ENCODE results near the gene SYT1.

The SYT1 gene

DNA sequence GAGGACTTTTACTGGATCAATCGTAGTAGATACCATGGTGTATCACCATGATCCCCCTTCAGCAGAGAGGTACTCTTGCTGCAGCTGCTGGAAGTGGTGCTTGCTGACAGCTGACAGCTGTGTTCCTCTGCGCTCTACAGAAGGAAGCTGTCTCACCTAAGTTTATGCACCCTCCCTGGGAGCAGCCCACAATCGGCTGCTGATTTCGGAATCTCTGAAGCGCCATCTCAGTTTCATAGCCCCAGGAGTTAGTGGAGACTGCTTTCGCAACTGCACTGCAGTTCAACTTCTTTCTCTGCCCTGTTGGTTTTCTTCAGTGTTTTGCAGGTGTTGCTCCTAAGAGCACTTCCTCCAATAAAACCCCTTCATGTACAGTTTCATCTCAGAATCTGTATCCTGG, 588.3 kb downstream of the SYT1 start:
- Histone ChIP-seq H3K36me3 (ENCODE audit: control insufficient read depth, insufficient read depth, low read length) (no peaks in the 10 kb centered on the region), H3K4me3 (ENCODE audit: low read length) (no peak overlapping the region), H3K27me3 (ENCODE audit: control insufficient read depth, insufficient read depth, low read length) (no peaks in the 10 kb centered on the region), H3K4me1 (ENCODE audit: control insufficient read depth, insufficient read depth, low read length) (peaks cover 3% of the 10 kb centered on the region), H3K9ac (ENCODE audit: low read length) (no peak overlapping the region), H3K9me3 (ENCODE audit: control insufficient read depth, low read length) (no peaks in the 10 kb centered on the region)

DNA sequence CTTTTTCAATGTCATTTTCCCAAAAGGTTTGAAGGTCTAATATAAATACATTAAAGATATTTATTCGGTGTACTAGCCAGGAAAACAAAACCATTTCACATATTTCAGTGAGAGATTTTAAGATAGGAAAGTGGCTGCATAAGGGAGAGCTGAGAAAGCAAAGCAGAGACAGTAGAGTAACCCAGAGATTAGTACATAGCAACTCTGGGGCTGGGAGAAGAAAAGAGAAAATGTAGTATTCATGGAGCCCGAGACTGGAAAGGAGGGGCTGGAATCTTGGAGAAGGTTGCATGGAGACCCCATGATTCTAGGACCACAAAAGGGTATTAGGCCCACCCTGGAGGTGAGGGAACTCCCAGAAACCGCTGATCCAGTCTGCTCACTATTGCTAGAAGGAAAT, 589.2 kb downstream of the SYT1 start:
- H3K4me1 ChIP-seq (ENCODE audit: control insufficient read depth, insufficient read depth, low read length), result peaks cover 3% of the 10 kb centered on the region
- H3K9me3 ChIP-seq (ENCODE audit: control insufficient read depth, low read length), result no peaks in the 10 kb centered on the region
- no peak overlapping the region for H3K4me3 ChIP-seq (ENCODE audit: low read length)
- no peaks in the 10 kb centered on the region for H3K27me3 ChIP-seq (ENCODE audit: control insufficient read depth, insufficient read depth, low read length)
- H3K9ac ChIP-seq (ENCODE audit: low read length), result no peak overlapping the region
- H3K36me3 ChIP-seq (ENCODE audit: control insufficient read depth, insufficient read depth, low read length), result no peaks in the 10 kb centered on the region

DNA sequence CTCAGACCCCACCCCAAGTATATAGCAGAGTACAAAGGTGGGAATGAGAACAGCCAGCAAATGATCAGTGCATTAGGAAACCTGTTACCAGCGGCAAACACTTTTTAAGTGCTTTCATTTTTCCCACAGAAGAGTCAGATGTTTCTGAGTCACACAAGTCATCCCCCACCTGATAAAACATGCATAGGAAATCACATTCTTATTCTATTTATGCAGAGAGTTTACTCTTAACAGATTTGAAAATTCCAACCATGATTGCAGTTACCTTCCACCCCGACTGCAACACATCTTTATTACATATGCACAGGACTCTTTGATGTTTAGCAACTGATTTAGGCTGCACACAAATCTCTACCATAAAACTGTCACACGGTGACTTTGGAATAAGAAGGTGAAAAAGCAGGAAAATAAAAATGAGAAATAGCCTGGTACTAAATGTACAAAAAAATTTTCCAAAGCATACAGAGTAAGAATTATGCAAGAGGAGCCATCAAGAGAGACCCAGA, 589.8 kb downstream of the SYT1 start:
- H3K9me3 ChIP-seq (ENCODE audit: control insufficient read depth, low read length), result no peaks in the 10 kb centered on the region
- no peaks in the 10 kb centered on the region for H3K36me3 ChIP-seq (ENCODE audit: control insufficient read depth, insufficient read depth, low read length)
- H3K9ac ChIP-seq (ENCODE audit: low read length), result no peak overlapping the region
- peaks cover 3% of the 10 kb centered on the region for H3K4me1 ChIP-seq (ENCODE audit: control insufficient read depth, insufficient read depth, low read length)
- no peaks in the 10 kb centered on the region for H3K27me3 ChIP-seq (ENCODE audit: control insufficient read depth, insufficient read depth, low read length)
- H3K4me3 ChIP-seq (ENCODE audit: low read length), result no peak overlapping the region

DNA sequence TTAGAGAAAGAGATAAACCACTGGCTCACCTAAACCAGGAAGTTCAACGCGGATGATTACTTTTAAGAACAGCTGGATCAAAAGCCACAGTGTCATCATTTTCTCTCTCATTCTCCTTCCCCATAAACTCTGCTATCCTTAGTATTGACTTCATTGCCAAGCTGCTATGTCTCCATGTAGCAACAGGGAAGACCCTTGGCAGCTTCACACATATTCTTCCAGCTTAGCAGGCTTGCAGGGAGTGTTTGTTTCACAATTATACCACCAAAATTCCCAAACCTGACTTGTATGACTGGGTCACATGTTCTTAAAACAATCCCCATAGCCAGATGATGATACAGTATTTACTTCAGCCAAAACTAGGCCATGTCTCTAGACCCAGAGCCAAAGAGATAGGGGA, 590.7 kb downstream of the SYT1 start:
- Histone ChIP-seq H3K9ac (ENCODE audit: low read length) (no peak overlapping the region), H3K27me3 (ENCODE audit: control insufficient read depth, insufficient read depth, low read length) (no peaks in the 10 kb centered on the region), H3K4me3 (ENCODE audit: low read length) (no peak overlapping the region), H3K36me3 (ENCODE audit: control insufficient read depth, insufficient read depth, low read length) (no peaks in the 10 kb centered on the region), H3K9me3 (ENCODE audit: control insufficient read depth, low read length) (no peaks in the 10 kb centered on the region), H3K4me1 (ENCODE audit: control insufficient read depth, insufficient read depth, low read length) (peaks cover 3% of the 10 kb centered on the region)

DNA sequence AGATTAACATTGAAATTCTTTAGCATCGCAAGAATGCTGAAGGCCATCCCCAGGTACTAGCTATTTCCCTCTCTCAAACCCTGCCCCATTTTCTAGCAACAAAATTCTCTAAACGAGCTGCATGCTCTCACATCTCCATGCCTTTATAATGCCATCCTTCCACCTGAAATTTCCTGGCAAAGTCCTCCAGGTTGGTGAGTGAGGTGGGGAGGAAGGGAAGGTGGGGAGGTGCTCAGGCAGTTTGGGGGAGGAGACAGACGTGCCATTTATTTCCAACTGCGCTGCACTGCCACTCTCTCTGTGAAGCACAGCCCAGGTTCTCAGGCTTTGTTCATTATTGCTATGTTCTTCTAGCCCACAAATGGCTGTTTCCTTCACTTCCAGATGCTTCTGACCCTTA, 617.7 kb downstream of the SYT1 start:
- no peak overlapping the region for H3K4me3 ChIP-seq (ENCODE audit: low read length)
- H3K9ac ChIP-seq (ENCODE audit: low read length), result no peak overlapping the region
- H3K27me3 ChIP-seq (ENCODE audit: control insufficient read depth, insufficient read depth, low read length), result no peaks in the 10 kb centered on the region
- no peaks in the 10 kb centered on the region for H3K4me1 ChIP-seq (ENCODE audit: control insufficient read depth, insufficient read depth, low read length)
- H3K9me3 ChIP-seq (ENCODE audit: control insufficient read depth, low read length), result no peaks in the 10 kb centered on the region
- no peaks in the 10 kb centered on the region for H3K36me3 ChIP-seq (ENCODE audit: control insufficient read depth, insufficient read depth, low read length)

DNA sequence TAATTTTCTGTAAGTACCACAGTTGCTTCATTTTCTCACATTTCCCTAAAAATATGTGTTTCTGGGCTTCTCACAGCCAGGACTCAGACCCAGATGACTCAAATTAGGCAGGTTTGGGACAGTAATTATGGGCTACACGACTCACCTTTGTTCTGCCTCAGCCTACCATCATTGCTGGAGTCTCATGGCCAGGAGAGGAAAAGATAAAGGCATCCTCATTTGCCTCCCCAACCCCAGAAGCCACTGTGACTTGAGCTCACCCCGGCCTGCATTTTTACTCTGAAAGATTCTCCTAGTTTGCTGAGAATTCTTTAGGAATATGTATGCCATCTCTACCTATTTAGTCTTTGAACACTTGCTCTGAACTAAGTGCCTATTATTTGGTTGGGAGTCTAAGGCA, 618.3 kb downstream of the SYT1 start:
- Histone ChIP-seq H3K27me3 (ENCODE audit: control insufficient read depth, insufficient read depth, low read length) (no peaks in the 10 kb centered on the region), H3K9ac (ENCODE audit: low read length) (no peak overlapping the region), H3K36me3 (ENCODE audit: control insufficient read depth, insufficient read depth, low read length) (no peaks in the 10 kb centered on the region), H3K4me1 (ENCODE audit: control insufficient read depth, insufficient read depth, low read length) (no peaks in the 10 kb centered on the region), H3K9me3 (ENCODE audit: control insufficient read depth, low read length) (no peaks in the 10 kb centered on the region), H3K4me3 (ENCODE audit: low read length) (no peak overlapping the region)

DNA sequence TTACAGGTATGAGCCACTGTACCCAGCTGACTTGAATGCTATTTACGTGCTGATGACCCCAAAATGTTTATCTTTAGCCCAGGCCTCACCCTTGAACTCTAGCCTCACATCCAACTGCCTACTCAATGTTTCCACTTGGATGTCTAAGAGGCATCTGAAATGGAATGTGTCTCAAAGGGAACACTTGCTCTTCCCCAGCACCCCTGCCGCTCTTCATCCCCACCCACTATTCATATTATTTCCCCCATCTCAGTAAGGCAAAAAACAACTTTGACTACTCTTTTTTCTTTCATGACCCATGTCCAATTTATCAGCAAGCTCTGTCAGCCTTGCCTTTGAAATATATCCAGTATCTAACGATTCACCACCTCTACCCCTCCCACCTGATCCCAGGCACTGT, 621.6 kb downstream of the SYT1 start:
- Histone ChIP-seq H3K4me1 (ENCODE audit: control insufficient read depth, insufficient read depth, low read length) (no peaks in the 10 kb centered on the region), H3K36me3 (ENCODE audit: control insufficient read depth, insufficient read depth, low read length) (no peaks in the 10 kb centered on the region), H3K27me3 (ENCODE audit: control insufficient read depth, insufficient read depth, low read length) (no peaks in the 10 kb centered on the region), H3K4me3 (ENCODE audit: low read length) (no peak overlapping the region), H3K9me3 (ENCODE audit: control insufficient read depth, low read length) (no peaks in the 10 kb centered on the region), H3K9ac (ENCODE audit: low read length) (no peak overlapping the region)

DNA sequence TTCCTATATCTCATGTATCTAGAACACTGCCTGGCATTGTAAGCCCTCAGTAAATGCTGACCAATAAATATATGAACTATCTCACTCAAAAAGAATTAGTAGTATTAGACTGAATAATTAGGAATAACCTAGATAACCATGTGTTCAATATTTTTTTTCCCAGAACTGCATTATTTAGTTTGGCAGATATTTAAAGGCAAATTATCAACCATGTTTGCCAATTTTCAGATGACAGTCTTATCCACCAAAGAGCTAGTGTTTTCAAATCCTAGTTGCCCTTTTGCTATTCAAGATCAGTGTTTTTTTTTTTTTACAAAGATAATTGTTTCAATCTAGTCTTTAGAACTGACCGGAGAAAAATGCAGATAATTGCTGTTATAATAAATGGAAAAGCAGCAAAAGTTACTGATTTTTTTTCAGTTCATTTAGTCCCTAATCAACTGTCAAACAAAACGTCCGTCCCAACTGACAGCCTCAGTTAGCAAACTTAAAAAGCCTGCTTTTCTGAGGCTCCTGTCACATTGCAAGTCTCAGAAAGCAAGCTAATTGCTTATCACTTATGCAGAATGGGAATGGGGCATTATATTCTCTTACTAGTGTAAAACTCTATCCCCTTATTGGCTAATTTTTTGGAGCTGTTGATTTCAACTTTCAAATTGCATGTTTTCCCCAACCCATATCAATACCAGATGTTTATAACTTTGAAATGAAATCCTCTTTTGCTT, 623.0 kb downstream of the SYT1 start:
- Histone ChIP-seq H3K36me3 (ENCODE audit: control insufficient read depth, insufficient read depth, low read length) (no peaks in the 10 kb centered on the region), H3K4me3 (ENCODE audit: low read length) (no peak overlapping the region), H3K4me1 (ENCODE audit: control insufficient read depth, insufficient read depth, low read length) (no peaks in the 10 kb centered on the region), H3K27me3 (ENCODE audit: control insufficient read depth, insufficient read depth, low read length) (no peaks in the 10 kb centered on the region), H3K9me3 (ENCODE audit: control insufficient read depth, low read length) (no peaks in the 10 kb centered on the region), H3K9ac (ENCODE audit: low read length) (no peak overlapping the region)
